NOMO-1 treated with DMSO at 0.1 percent for 48 hours (cell line): Measurements from ENCODE around the gene F12.

Source experiments
- DNase-seq: peaks from one replicate; lab custom pipeline; 2025; ENCODE audit not compliant: unreplicated experiment; lab: John Stamatoyannopoulos, UW

F12 gene

DNA sequence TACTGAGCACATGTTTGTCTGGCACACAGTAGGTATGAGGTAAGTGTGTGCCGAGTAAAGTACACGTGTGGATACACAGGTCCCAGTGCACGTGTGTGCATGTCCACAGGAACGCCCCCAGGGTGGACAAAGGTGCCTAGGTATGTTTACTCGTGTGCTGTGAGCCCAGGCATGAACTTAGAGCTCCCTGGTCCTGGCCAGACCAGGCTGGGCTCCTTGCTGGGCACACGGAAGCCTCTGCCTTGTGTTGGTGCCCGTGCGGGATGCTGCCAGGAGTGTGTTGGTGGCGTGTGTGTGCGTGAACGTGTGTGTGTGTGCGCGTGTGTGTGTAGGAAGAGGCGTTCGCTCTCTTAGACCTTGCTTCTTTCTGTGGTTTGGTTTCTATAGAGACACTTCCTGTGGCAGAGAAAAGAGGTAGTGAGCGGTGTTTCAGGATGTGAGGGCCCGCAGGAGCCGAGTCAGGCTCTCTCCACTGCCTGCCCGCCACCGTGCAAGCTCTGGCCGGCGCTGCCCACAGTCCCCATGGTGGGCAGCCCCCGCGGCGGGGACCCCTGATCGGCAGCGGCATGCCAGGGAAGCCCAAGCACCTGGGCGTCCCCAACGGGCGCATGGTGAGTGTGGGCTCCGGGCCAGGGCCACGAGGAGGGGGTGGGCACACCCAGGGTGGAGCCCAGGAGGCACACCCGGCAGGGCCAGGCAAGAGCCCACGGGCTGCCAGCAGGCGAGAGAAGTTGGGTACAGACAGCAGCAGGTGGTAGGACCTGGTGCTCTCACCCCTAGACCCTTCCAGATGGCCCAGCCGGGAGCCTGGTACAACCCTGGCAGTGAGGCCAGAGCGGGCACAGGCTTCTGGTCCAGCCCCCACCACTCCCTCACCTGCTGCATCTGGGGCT is 51.7 kb downstream of the F12 start, which contains the start of gene RGS14:
Gene RGS14, plus strand, starts transcription at position 466 of the 893 bp plus-strand sequence. Its CDS starts 101 bp downstream, at position 567.
- peak; percentile 96 for DNase-seq

DNA sequence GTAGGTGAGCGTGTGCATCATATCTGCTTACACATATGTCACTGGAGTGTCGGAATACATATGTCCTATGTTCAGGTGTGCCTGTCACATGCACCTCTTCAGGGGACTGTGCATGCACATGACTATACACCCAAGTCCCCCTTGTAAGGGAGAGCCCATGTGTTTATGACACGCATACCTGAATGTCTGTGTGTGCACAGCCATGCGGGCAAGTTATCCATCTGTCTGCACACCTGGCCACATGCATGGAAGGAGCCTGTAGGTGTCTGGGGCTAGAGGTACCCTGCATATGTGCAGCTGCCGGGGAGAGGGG is 52.3 kb downstream of the F12 start:
- no peak for DNase-seq

DNA sequence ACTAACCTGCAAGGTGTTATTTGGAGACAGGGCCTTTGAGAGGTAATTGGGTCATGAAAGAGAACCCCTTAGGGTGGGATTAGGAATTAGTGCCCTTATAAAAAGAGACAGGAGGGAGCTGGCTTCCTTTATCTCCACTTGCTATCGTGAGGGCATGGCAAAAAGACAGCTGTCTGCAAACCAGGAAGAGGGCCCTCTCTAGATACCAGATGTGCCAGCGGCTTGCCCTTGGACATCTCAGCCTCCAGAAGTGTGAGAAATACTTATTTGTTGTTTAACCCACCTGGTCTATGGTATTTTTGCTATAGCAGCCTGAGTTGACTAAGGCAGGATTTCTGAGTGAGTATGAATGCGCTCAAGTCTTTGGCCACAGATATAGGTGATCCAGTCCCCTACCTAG is 52.6 kb downstream of the F12 start:
- peak; percentile 12 for DNase-seq

- DNase-seq, result no peak
These were observed 53.5 kb downstream of the F12 start for GRCh38 chr5:177355868-177356168.

- no peak for DNase-seq
These were observed 54.0 kb downstream of the F12 start for GRCh38 chr5:177355162-177355867.

DNA sequence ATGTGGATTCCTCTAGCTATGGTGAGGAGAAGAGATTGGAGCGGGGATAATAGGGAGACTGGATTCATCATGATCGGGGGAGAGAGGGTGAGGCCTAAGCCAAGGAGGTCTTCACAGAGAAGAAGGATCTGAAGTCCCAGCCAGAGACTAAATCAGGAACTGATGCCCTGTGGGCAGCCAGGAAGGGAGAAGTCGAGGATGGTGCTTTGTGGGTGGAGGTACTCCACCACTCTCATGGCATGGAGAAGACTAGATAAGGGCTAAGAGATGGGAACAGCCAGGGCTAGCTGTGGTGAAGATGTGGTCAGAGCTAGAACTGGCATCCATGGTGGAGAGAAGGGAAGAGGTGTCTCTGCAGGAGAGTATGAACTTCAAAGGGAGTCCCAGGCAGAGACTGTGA is 54.7 kb downstream of the F12 start:
- DNase-seq, result no peak

DNA sequence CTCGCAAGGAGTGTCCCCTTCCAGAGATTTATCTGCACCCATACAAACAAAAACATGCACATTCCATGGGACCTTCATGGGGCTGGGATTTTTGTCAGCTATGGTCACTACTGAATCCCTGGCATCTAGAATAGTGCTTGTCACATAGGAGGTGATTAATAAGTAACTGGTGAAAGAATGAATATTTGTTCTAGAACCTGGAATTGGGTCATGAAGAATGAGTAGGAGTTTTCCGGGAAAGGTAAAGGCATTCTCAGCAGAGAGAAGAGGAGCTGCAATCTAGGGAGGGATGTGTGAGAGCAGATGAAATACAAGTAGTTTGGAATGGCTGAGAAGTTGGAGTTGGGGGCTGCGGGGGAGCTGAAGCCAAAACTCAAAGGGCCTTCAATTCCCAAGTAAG is 55.1 kb downstream of the F12 start:
- DNase-seq, result no peak

- DNase-seq, result peak; percentile 42
These were observed 56.3 kb downstream of the F12 start for GRCh38 chr5:177353093-177353492.
